Glomerular visceral epithelial cell (primary cell): ENCODE measurements around the gene IL1RAPL1.

Experiments used
- DNase-seq: peaks from one replicate; pipeline ENCODE4 v3.0.0-alpha.2; 2016; ENCODE audit errors: extremely low spot score

Gene IL1RAPL1

DNA sequence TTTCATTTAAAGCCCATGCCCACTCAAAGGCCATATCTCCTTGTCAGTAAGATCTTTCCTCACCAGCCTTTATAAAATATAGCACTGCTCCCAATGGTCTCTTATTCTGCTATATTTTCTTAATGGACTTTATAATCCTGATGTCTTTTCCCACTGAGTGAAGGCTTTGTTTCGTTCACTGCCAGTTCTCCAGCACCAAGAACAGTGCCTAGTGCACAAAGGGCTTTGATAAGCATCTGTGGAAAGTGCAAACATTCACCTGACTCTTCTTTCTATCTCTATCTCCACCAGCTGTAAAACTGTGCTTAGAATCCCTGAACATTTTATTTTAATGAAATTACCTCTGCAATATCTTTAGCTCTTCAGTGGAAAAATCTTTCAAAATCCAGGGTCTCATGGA, 1054.2 kb downstream of the IL1RAPL1 start:
- DNase-seq: no peak

DNA sequence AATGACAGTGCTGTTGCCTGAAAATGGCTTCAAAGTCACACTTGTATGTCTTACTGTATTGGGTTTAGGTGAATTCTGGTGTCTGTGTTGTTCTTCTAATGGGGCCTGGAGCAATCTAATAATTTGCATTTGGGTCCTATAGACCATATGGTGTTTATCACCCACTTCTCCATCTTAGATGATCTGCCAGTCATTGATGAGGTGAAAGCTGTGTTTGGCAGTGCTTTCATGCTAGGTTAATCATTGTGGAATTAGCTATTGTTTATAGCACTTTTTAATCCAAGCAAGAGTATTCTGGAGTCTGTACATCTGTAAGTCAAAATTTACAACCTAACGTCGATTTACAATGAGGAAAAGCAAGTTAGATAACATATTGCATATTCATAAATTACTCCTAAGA, 1055.9 kb downstream of the IL1RAPL1 start:
- no peak for DNase-seq

DNA sequence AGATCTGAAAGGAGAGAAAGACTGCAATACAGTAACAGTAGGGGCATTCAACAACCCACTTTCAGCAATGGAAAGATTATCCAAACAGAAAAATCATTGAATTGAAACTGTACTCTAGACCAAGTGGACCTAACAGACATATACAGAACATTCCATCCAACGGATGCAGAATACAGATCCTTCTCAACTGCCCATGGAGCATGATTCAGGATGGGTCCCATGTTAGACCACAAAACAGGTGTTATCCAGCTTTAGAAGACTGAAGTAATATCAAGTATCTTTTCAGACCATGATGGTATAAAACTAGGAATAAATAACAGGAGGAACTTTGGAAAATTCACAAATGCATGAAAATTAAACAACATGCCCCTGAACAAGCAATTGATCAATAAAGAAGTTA, 1060.9 kb downstream of the IL1RAPL1 start:
- DNase-seq: no peak

DNA sequence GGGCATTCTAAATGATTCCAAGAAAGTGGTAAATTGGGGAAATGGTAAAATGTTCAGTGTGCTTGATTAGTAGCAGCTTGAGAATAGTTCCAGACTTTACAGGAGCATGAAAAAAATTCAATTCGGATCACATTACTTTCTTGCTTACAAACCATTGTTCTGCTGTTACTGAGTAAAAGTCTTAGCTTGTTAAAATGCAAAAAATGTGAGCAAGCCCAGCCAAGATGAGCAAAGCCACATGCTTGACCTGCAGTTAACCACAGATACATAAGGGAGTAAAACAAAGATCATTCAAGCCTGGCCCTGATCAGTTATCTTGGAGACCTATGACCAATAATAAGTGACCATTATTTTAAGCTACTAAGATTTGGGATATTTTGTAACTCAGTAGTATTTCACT, 1065.2 kb downstream of the IL1RAPL1 start:
- peak; percentile 45 for DNase-seq

DNA sequence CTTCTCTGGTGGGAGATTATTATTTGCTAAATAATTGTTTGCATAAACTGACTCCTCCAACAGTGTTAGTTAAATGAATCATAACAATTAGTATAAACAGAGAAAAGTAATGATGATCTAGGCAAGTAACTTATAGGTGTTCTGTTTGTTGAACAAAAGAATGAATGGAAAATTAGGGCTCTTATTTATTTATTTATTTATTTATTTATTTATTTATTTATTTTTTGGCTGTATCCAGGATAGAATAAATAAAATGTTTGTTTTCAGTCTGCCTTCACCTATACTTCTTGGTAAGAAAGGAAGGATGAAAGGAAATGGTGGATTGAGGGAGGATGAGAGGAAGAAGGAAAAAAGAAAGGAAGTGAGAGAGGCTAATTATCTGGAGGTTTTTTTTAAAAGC, 1066.5 kb downstream of the IL1RAPL1 start:
- no peak for DNase-seq

DNA sequence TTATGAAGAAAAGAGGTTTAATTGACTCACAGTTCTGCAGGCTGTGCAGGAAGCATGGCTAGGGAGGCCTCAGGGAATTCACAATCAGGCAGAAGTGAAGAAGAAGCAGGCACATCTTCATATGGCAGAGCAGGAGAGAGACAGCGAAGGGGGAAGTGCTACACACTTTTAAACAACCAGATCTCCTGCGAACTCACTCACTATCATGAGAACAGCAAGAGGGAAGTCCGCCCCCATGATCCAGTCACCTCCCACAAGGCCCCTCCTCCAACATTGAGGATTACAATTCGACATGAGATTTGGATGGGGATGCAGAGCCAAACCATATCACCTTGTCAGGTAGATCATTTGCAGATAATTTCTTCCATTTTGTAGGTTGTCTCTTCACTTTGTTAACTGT, 1072.7 kb downstream of the IL1RAPL1 start:
- no peak for DNase-seq

DNA sequence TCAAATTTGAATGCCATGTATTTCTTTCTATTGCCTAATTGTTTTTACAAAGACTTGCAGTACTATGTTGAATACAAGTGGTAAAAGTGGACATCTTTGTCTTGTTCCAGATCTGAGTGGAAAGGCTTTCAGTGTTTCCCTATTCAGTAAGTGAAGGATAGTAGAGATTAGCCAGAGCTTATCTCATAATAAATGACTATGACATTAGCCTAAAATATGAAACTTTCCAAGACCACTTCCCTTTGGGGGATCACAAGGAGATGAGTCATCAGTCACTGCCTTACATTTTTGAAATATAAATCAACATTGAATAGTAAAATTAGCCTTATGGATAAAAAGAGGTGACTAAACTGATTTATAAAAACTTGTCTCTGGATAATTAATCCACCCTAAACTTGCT, 1074.0 kb downstream of the IL1RAPL1 start:
- DNase-seq: peak; percentile 10

DNA sequence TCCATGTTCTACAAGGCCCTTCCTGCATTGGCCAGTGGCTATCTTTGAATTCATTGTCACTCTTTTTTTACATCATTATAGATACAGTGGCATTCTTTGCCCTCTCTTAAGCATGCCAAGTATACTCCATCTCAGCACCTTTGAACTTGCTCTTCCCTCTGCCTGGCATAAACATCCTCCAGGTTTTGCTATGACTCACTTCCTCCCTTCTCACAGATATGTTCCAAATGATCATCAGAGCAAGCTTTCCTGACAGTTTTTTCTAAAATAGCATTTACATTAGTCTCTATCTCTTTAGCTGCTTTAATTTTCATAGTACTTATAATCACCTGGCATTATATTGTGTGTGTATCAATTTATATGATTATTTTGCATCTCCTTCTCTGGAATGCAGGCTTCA, 1074.9 kb downstream of the IL1RAPL1 start:
- DNase-seq: peak; percentile 55

DNA sequence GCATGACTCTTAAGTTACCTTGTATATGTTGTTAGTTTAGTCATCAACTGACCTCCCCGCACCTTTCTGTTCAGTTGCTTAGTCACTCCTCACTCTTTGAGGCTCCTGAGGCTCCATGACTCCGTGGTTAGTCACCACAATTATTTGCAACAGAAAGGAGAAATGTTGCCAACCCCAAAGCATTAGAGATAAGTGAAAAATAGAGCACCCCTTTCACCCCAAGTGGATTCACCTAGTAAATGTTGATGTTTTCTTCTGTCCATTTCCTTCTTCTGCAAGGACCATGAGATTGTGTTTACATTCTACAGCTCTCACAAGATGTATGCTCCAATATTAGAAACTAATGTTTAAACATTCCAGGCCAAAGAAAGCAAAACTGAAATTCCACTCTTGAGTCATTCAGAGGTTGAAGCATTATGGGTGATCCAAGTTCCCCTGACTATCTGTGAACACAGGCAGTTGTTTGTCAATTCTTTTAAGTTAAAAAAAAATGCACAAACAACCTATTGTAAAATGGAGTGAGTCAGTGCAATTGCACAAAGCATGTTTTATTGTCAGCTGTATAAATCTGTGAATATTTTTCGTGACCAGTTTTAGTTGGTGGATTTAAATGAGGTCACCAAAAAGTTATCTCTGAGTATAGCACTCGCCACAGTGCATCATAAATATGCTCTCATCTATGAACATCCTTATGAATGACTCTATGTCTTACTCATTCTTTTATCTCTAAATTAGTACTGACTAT, 1075.7 kb downstream of the IL1RAPL1 start:
- peak; percentile 83 for DNase-seq

DNA sequence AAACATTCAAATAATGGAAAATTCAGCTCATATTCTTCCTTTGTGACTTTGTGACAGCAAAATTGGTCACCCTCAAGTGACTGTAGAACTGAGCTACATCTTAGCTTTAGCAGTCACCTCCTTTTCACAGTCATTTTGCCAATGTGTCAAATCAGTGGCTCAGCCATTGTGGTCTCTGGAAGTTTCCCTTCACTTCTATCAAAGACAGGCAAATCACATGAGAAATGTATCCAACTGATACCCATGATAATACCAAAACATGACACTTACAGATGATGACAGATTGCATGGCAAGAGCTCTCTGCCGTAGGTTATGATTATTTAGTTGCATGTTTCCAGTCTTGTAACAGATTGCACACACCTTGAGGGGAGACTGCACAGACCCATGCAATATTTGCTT, 1078.3 kb downstream of the IL1RAPL1 start:
- no peak for DNase-seq

DNA sequence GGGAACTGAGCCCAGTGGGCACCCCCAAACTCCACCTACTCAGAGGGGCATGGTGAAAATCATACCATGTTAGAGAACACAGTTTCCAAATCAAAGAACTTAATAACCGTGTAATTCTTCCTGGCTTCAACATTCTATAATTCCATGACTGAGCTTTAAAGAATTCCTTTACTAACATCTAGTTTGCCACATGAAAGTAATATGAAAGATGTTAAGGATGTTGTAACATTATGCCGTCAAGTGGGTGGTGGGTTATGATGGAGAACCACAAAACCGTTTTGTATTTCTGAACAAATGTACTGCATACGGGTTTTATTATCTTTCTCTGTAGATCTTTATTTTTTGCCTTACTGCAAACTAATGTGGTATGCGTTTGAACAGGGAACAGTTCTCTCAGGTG, 1079.1 kb downstream of the IL1RAPL1 start:
- no peak for DNase-seq

DNA sequence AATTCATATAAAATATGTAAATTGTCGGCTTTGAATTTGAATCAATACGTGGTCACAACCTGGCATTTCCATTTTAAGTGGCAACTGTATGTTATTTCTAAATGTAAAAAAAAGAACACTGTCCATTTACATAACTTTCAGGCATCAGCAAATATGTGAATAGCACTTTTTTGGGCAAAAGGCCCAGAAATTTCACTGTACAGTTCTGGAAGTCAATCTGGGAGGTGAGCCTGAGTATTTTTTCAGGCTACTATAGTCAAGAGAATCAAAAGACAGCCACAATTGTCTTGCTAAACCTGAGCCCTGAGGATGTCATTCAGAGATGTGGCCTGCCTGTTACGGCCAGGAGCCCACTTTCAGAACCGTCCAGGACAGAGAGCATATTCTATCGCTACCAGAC, 1084.2 kb downstream of the IL1RAPL1 start:
- DNase-seq: no peak

DNA sequence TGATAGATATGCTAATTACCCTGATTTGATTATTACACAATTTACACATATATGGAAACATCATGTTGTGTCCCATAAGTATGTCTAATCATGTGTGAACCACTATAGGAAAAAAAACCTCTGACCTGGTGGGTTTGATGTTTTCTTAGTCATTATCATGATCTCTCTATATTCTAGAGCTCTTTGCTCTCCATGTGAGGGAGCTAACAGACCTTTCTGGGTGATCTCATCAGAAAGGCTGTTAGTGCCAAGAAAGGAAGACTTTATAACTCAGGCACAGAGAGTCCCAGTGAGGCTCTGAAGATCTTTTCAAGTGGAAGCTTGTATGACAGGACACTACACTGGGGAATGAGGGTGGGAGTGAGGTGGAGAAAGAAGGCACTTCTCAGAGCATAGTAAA, 1100.4 kb downstream of the IL1RAPL1 start:
- peak; percentile 21 for DNase-seq

DNA sequence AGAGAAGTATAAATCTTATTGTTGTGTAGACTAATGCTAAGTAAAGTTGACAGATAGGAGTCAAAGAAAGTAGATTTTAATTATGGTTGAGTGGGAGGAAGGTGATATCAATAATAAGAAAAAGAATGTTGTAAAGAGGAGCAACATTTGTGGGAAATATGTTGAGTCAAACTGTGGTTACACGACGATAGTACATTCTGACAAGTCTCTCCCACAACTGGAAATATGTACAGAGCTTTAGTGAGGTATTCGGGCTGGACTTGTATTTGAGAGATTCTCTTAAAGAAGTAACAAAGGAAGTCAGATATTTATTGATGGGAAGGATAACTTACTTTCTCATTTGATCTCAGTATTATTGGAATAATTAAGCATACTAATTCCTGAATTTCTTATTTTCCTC, 1102.8 kb downstream of the IL1RAPL1 start:
- no peak for DNase-seq

DNA sequence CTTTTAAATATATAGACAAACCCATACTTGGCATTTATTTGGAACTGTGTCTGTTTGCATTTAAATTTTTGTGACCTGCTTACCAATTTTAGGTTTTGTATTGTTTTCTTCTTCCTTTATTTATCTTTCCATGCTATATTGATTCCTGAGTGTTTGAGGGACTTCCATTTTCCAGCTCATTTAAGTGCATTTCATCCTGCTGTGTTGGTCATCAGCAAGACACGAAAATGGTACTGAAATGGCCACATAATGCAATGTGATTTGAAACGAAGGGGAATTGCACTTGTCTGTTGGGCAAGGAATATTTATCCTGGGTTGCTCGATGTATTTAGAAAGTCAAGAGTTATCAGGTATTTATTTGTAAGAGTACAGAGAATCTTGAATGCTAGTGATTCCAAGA, 1103.8 kb downstream of the IL1RAPL1 start:
- no peak for DNase-seq

DNA sequence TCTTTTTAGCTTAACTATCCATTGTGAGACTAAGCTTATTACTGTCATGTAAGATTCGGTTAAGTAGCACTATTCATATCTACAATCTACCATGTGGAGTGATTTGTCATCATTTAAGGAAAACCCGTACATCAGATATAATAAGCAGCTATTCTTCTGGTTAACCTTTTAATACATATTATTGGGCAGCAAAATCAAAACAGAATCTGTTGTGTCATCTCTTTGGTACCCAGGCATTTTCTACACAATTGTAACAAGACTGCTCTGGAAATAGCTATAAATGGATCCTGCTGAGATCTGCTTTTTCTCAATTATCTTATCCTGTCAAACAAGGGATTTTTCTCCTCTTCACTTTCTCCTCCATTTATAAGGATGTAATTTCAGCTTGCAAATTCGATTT, 1106.7 kb downstream of the IL1RAPL1 start:
- no peak for DNase-seq

DNA sequence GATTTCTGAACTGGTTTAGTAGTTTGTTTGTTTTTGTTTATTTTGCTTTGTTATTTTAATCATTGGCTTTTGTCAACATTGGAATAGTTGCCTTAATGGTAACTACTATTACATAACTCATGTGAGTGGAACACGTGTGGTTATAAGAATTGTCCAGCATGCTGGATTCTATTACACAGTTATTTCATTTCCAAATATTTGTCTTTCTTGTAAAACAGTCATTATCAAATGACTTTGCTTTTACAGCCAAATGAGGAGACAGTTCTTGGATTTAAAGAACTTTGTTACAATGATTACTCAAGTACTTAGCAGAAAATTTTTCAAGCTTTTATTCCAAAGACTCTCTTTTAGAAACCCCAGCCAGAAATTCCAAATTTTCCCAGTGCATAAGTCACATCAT, 1112.0 kb downstream of the IL1RAPL1 start:
- no peak for DNase-seq

DNA sequence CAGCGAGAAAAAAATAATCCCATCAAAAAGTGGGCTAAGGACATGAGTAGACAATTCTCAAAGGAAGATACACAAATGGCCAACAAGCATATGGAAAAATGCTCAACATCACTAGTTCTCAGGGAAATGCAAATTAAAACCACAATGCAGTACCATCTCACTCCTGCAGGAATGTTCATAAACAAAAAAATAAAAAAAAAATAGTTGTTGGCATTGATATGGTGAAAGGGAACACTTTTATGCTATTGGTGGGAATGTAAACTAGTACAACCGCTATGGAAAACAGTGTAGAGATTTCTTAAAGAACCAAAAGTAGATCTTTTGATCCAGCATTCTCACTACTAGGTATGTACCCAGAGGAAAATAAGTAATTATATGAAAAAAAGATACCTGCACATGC, 1119.8 kb downstream of the IL1RAPL1 start:
- DNase-seq: no peak

DNA sequence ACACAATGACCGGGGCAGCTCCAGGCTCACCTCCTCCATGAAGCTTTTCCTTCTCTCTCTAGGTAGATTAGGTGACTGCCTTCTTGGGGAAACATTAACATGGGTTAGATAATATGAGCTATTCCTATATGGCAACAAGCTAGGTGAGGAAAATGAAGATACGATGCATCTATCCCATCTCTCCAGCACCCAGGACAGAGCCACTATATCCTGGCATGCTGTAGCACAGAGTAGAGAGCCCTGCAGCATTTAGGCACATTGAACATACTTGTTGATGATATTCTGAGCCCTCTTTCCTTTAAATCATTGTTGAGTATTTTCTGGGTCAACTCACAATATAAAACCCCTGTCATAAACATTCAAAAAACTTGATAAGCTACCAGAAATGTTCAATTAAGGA, 1133.9 kb downstream of the IL1RAPL1 start:
- no peak for DNase-seq

DNA sequence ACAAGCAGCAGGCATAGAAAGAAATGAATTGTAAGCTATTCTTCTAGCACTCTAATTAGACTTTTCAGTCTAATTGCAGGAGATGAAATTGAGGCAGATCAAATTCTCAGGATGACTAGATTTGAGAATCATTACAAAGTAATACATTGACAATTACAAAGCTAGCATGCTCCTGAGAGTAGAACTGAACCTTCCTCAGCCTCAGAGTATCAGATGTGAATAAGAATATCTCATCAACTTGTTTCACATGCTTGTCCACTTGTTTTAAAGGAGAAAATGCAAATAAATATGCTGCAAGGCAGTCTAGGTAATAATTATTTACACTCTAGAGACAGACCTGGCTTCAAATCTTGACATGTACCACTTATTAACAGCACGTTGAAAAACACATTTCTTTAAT, 1137.1 kb downstream of the IL1RAPL1 start:
- no peak for DNase-seq

DNA sequence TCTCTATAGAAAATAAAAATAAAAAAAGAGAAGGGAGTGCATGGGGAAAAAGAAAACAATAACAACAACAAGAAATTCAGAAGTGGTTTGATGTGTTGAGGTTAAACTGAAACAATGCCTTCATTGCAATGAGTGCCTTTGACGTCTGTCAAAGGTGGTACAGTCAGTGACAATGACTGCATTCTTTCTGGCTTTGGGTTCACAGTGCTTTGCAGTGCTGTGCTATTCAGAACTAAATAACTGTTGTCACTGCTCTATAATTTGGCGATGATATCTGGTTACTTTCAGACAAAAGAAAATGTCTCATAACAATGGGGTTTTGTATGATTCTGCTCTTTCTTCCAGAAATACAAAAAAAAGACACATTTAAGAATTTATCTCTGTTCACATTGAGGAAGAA, 1139.6 kb downstream of the IL1RAPL1 start:
- DNase-seq: no peak

DNA sequence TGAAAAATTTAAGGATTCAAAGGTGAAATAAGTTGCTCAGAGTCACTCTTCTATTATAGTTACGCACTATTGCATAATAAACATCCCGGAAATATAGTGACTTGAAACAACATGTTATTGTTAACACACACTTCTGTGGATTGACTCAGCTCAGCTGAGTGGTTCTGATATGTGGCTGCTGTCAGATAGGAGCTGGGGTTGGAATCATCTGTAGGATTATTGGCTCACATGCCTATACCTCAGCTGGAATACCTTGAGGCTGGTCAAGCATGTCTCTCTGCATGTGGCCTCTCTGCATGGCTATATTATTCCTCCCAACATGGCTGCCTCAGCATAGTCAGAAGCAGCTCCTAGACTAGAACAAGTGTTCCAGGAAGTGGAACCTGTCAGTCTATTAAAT, 1141.4 kb downstream of the IL1RAPL1 start:
- DNase-seq: peak; percentile 55

DNA sequence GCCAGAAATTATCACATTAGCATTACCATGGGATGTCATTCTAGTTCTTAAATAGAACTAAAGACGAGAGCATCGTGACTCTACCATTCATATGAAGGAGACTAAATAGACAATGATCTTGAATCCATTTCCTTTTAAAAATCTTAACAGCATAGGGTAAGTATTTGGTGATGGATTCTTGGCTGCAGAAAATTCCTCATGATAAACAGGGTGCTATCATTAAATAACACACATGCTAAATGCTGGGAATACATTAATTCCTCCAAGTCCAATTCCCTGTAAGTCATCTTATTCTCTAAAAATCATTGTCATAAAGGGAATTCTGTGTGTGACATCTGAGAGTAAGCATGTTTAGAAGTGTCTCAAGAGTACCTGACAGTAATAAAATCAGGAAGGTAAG, 1157.7 kb downstream of the IL1RAPL1 start:
- no peak for DNase-seq

DNA sequence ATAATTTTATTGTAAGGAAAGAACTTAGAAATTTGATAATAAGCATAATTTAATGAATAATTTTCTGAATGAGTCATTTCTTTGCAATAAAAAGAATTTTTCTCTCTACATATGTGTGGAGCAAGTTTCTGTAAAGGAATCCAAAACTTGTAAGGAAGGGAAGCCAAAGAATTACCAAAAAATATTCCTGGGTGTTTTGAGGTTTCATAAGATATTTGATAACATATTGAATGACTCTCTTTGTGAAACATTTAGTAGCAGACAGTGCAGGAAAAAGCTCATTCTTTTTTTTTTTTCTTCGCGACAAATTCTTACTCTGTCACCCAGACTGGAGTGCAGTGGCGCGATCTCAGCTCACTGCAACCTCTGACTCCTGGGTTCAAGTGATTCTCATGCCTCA, 1159.1 kb downstream of the IL1RAPL1 start:
- no peak for DNase-seq
